NK-92 (cell line): ENCODE data around the gene KNDC1.
"Not testable (repeated sequence)": the region's sequence is repeated elsewhere in the genome, so short reads cannot be mapped to it uniquely, and the experiment has no call there.

Source experiments
- DNase-seq: peaks from one replicate; lab custom pipeline; 2025; ENCODE audit not compliant: unreplicated experiment; lab: John Stamatoyannopoulos, UW

KNDC1 gene

DNA sequence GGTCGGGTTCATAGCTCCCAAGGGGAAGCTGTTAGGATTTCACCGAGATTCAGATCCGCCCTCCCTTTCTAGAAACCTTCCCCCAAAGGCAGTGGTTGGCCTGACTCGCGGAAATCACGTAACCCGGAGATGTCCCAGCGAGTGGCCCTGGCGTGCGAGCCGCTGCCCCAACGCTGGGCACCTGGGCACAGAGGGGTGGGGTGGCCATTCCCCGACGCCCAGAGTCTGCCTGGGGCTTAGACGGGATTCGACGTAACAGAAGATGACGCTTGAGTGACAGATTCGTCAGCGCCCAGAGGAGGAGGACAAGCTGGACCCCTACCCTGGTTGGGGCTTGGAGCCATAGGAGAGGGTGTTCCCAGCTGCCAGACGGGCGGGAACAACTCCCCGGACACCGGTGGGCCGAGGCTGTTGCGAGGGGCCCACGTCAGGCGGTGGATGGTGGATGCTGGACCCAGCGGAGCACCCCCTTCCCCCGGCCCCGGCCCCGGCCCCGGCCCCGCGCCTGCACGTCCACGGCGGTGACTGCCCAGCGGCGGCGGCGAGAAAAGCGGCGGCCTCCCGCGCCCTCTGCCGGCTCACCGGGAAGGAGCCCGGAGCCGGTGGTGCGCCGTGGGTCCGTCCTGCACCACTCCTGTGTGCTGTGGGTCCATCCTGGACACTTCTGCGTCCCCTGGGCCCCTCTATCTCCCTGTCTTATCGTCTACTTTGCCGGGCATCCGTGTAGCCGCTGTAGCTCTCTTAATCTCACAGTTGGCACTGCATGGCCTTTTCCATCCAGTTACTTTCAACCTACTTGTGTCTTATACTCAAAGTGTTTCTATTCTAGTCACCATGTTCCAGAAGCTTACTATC is 35.4 kb upstream of the KNDC1 start:
- DNase-seq = no peak

GRCh38 chr10:133125901-133126300 is 34.1 kb upstream of the KNDC1 start:
- no peak for DNase-seq

DNA sequence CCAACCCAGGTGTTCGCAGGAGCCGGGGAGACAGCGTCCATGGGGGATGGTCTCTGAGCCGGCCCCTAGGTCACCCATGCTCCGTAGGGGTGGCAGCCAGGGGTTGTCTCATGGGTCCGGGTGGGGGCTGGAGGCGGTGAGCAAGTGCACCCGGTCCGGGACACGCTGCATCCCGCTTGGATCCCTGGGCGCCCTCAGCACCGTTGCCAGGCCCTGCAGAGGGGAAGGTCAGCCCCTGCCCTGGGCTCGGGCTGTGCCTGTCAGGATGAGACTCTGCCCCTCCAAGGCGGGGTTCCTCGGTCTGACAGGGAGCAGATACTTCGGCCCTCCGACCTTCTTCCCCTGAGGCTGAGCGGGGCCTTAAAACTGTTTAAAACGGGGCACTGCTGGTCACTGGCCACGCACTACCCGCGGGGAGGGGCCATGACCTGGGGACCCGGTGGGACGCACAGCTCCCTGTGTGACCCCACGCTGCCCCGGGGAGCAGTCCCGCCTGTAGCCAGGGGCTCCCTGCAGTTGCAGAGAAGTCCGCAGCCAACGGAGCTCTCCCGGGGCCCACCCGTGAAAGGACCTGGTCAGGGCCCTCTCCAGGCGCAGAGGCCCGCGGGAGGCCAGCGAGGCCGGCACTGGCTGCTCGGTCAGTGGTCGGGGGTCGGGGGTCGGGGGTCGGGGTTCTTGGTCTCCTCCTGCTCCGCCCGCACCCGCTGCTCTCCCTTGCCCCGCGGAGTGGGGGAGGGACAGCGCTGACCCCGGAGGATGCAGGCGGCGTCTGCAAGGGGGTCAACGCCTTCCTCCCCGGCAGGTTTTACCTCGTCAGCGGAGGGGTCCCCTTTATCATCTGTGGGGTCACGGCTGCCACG is 33.4 kb upstream of the KNDC1 start:
- no peak for DNase-seq

DNA sequence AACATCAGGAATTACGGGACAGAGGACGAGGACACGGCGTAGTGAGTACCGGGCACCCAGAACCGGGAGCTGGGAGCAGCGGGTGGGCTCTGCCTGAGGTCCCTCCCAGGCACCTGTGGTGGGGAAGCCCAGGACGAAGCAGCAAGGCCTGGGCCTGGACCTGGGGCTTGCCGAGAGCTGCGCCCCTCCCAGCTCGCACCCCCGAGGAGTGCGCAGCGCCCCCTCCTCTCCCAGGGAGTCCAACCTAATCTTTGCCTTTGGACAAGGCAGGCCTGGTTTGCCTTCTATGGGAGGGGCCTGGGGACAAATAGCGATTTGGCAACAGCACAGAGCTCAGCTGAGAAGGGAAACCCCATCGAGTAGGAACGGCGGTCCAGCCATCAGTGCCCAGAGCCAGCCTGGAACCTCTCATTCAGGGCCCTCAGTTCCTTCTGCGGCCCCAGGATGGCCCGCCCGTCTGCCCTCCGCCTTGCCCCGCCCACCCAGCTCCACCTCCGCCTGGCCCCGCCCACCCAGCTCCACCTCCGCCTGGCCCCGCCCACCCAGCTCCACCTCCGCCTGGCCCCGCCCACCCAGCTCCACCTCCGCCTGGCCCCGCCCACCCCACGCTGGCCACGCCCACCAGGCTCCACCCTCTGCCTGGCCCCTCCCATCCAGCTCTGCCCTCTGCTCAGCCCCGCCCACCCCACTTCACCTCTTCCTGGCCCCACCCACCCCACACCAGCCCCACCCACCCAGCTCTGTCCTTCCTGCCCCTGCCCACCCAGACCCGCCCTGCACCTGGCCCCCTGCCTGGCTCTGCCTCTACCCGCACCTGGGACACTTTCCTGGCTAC is 32.5 kb upstream of the KNDC1 start:
- DNase-seq = no peak

GRCh38 chr10:133128126-133129070 is 31.6 kb upstream of the KNDC1 start:
- no peak for DNase-seq

DNA sequence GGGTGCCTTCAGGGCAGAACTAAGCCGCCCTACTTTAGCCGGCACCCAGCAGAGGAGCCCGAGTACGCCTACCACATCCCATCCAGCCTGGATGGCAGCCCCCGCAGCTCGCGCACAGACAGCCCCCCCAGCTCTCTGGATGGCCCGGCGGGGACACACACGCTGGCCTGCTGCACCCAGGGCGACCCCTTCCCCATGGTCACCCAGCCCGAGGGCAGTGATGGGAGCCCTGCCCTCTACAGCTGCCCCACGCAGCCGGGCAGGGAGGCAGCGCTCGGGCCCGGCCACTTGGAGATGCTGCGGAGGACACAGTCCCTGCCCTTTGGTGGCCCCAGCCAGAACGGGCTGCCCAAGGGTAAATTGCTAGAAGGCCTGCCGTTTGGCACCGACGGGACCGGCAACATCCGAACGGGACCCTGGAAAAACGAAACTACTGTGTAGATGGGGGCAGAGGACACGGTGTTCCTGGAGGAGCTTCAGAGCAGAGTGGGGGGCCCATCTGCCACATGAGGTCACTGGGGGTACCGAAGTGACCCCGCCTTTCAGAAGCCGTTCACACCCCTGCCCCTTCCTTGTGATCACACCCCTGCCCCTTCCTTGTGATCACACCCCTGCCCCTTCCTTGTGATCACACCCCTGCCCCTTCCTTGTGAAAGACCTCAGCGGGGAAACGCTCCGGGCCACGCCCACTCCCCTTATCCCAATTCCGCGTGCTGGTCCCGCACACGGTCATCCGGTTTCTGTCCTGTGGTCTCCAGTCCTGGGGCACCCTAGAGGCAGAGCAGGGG is 30.8 kb upstream of the KNDC1 start:
- no peak for DNase-seq

DNA sequence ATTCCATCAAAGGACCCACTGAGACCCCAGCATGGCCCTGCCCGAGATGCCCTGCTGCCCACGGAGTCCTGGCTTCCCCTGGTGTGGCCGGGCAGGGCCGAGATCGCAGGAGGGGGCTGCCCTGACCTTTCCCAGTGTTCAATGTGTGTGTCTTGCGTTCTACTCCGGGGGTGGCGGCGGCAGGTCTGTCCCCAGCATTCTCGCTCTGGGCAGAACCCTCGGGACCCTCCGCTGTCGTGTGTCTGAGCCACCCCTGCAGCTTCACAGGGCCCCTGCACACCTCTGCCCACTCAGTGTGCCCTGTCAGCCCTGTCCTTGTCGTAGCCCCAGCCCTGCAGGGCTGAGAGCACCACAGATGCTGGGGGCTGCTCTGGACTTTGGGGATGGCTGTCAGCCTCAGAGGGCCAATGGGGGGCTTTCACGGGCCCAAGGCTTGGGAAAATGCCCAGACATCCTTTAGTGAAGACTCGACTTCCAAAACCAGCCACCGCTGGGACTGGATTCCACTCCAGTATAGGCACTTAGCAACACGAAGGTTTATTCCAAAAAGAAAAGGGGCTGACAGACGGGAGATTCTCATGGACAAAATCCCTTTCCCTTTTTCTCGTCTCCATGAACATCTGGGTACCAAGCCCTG is 30.0 kb upstream of the KNDC1 start:
- DNase-seq = no peak

DNA sequence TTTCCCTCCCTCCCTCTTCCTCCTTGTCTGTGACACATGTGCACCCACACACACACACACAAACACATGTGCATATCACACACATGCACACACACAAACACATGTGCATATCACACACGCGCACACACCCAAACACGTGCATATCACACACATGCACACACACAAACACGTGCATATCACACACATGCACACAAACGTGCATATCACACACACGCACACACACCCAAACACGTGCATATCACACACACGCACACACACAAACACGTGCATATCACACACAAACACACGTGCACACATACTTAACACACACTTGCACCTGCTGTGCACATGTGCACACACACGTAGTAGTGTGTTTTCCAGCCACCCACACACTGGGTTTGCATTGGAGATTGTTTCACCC is 29.4 kb upstream of the KNDC1 start:
- no peak for DNase-seq

DNA sequence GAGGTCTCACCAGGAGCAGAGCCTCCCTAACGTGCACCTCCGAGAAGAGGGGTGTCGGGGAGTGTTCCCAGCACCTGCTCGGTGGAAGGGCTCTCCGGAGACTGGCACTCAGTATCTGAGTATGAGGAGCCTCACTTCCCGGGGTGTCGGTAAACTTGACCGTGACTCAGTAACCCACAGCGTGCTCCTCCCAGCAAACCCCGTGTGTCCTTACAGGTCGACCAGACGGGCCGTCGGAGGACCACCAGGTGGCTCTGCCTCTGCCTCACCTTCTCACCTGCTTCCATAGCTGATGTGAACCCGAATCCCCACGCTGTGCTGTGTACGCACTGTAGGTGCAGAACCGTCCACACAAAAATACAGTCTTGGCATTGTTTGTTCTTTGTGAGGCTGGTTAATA is 29.0 kb upstream of the KNDC1 start:
- no peak for DNase-seq

- no peak for DNase-seq
Observed at GRCh38 chr10:133131734-133132472, 28.1 kb upstream of the KNDC1 start.

DNA sequence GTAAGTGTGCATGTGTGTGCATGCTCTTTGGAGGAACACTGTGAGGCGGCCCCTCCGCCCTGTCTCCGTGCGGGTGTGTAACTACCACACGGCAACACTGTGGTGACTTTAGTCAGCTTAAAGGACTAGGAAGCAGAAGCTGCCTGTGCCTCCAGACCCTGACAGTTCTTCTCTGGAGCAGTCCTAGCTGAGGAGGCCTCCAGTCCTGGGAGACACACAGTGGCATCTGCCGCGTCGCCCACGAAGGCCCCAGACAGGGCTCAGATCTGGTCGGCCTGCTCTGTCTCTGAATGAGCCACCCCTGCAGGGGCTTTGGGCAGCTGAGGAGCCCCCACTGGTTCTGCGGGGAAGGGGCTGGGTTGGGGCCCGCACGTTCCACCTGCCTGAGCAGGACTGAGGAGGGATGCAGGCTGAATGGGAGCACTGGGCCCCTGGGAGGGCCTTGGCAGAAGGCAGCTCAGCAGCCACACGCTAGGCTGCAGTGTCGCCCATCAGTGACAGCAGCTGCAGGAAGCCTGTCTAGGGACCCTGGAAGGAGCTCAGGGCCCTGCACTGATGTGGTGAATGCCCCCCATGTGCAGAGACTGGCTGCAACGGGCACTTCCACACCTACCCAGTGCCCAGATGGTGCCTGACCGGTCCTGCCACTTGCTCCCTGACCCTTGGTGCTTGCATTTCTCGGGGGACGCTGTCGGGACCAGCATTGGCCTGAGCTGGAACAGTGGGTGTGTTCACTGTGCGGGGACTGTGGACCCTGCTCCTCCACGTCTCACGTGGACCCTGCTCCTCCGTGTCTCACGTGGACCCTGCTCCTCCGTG is 27.3 kb upstream of the KNDC1 start:
- no peak for DNase-seq

- DNase-seq = no peak
Observed at GRCh38 chr10:133133471-133134231, 26.4 kb upstream of the KNDC1 start.

GRCh38 chr10:133134411-133135115 is 25.5 kb upstream of the KNDC1 start:
- DNase-seq = no peak

- no peak for DNase-seq
Observed at GRCh38 chr10:133135116-133135465, 24.9 kb upstream of the KNDC1 start.

GRCh38 chr10:133137486-133138145 is 22.4 kb upstream of the KNDC1 start:
- not testable (repeated sequence) for DNase-seq
